NCI-H2171 treated with DMSO at 0.1 percent for 48 hours (cell line): ENCODE results near the gene RAD51AP1.
A peak's percentile ranks its signal among the peaks of the same experiment; 100 is the strongest.

Experiments
- DNase-seq: peaks from one replicate; lab custom pipeline; 2025; lab: John Stamatoyannopoulos, UW

The RAD51AP1 gene

GRCh38 chr12:4595881-4596280, 57.2 kb downstream of the RAD51AP1 start:
- DNase-seq, result no peak

GRCh38 chr12:4603421-4603820, 64.7 kb downstream of the RAD51AP1 start:
- DNase-seq, result no peak

GRCh38 chr12:4603946-4604345, 65.3 kb downstream of the RAD51AP1 start:
- DNase-seq, result no peak

- peak; percentile 27 for DNase-seq
Measured at GRCh38 chr12:4604684-4605193, 66.0 kb downstream of the RAD51AP1 start.

GRCh38 chr12:4607056-4607455, 68.4 kb downstream of the RAD51AP1 start:
- DNase-seq, result no peak

- no peak for DNase-seq
Measured at GRCh38 chr12:4609071-4609470, 70.4 kb downstream of the RAD51AP1 start.
